GM12864 (cell line): Measurements from ENCODE around the gene CAPN5.

Source experiments
- DNase-seq: peaks from one replicate; pipeline ENCODE4 v3.0.0-alpha.2; 2011; ENCODE audit warnings: low read depth
- H3K4me3 ChIP-seq: 2 replicates; pipeline ENCODE4 v1.5.1; 2011; ENCODE audit warnings: mild to moderate bottlenecking, low read depth, low read length, control low read depth
- CTCF ChIP-seq: IDR thresholded peaks from 2 replicates; pipeline ENCODE4 v1.5.1; 2011; ENCODE audit warnings: low read depth, mild to moderate bottlenecking, moderate library complexity, low read length, control low read depth, inconsistent platforms; ENCODE audit errors: missing control alignments

Gene CAPN5

DNA sequence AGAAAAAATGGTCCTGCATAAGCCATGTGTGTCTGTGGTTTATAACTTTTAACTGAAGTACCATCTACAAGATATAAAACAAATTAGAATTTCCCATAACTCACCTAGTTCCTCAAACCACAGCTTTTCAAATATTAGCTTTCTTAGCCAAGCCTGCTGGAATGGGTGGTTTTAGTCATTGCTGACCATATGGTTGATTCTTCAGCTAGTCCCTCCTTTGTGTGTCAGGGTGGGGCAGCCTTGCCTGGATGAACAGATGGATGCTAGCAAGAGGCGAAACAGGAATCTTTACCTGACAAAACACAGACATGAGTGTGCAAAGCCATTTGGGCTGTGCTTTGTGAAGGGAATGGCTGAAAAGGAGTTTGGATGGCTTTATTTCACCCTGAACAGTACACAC lies 39.5 kb upstream of the CAPN5 start:
- TF ChIP-seq CTCF = no peak
- DNase-seq = no peak

GRCh38 chr11:77029829-77030228 lies 36.9 kb upstream of the CAPN5 start:
- TF ChIP-seq CTCF = no peak
- no peak overlapping the region for H3K4me3 ChIP-seq
- DNase-seq = no peak

More for the DNA sequence above, 39.5 kb upstream of the CAPN5 start:
- H3K4me3 ChIP-seq = no peak overlapping the region

DNA sequence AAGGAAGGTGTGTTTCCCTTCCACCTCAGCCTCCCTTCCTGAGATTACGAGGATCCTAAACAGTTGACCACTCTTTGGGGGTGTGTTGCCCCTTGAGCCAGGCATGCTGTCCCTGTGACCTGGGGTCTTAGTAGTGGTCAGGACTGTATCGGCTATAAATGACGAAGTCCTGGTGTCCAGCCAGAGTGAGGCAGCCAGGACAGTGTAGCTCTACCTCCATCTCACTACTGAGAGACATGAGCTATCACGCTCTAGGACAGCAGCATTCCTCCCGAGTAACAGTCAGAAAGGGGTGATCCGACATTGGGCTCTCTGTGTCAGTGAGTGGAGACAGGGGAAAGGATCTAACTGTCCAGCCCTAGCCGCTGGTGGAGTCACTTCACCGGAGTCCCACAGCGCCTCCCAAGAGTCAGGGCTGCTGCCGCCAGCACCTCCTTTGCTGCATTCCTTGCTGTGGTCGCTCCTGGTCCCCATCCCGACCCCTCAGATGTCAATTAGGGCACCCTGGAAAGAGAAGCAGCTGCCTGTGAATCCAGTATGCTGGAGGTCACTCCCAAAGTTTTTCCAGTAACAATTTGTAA lies 35.8 kb upstream of the CAPN5 start:
- TF ChIP-seq CTCF = no peak
- no peak for DNase-seq
- H3K4me3 ChIP-seq = no peak overlapping the region

- no peak overlapping the region for H3K4me3 ChIP-seq
- no peak for TF ChIP-seq CTCF
- no peak for DNase-seq
These were observed 35.2 kb upstream of the CAPN5 start for GRCh38 chr11:77031599-77031998.

DNA sequence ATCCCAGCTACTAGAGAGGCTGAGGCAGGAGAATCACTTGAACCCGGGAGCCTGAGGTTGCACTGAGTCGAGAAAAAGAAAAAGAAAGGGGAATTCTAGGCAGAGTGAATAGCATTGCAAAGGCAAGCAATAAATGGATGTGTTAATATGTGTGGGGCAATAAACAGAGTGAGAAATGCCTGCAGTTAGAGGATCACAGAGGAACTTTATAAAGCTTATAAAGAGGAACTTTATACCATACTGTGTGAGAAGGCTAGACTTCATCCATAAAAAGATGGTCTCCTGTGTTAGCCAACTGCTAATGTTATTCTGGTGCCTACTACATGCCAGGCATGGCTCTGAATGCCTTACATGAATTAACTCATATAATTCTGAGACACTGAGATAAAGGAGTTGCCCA lies 31.7 kb upstream of the CAPN5 start:
- no peak for DNase-seq
- no peak overlapping the region for H3K4me3 ChIP-seq
- TF ChIP-seq CTCF = no peak

GRCh38 chr11:77035580-77035979 lies 31.2 kb upstream of the CAPN5 start:
- H3K4me3 ChIP-seq = no peak overlapping the region
- no peak for TF ChIP-seq CTCF
- no peak for DNase-seq

DNA sequence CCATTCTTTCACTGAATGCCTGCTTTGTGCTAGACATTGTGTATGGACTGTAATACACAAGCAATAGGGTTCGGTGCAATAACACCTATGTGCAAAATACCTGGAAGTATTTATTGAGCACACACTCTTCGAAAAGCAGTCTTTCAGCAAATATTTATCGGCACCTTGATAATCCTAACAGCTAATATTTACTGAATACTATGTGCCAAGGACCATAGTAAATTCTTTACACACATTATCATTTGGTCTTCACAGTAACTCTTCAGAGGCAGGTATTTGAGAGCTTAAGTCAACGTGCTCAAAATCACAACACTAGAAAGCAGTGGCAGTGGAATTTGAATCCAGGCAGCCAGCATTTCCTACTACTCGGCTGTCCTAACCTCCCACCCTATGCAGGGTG lies 30.4 kb upstream of the CAPN5 start:
- no peak for DNase-seq
- no peak for TF ChIP-seq CTCF
- H3K4me3 ChIP-seq = no peak overlapping the region
